Measurements from ENCODE around the gene KCNQ2.

Gene KCNQ2

GRCh38 chr20:63461104-63461763, 11.2 kb downstream of the KCNQ2 start:
- Histone ChIP-seq H3K27me3 (ENCODE audit: control insufficient read depth, insufficient read depth, low read length) (peaks cover 6% of the 10 kb centered on the region; the same call in 1 of the 2 replicates), H3K27ac (ENCODE audit: low read depth, low read length) (no peak overlapping the region), H3K4me3 (ENCODE audit: low read depth, low read length) (no peak overlapping the region), H3K36me3 (ENCODE audit: control insufficient read depth, insufficient read depth, low read length) (peaks cover 3% of the 10 kb centered on the region; the same call in 1 of the 2 replicates), H3K9me3 (ENCODE audit: control insufficient read depth, insufficient read depth, low read depth, low read length) (no peaks in the 10 kb centered on the region), H3K9ac (ENCODE audit: low read length) (no peak overlapping the region), H3K4me1 (ENCODE audit: control insufficient read depth, insufficient read depth, low read length) (peaks cover 4% of the 10 kb centered on the region)

GRCh38 chr20:63459070-63459380, 13.4 kb downstream of the KCNQ2 start:
- no peak overlapping the region for H3K9ac ChIP-seq (ENCODE audit: low read length)
- H3K4me1 ChIP-seq (ENCODE audit: control insufficient read depth, insufficient read depth, low read length) = peaks cover 19% of the 10 kb centered on the region
- peaks cover 10% of the 10 kb centered on the region; the same call in 1 of the 2 replicates for H3K27me3 ChIP-seq (ENCODE audit: control insufficient read depth, insufficient read depth, low read length)
- no peak overlapping the region for H3K4me3 ChIP-seq (ENCODE audit: low read depth, low read length)
- peaks cover 3% of the 10 kb centered on the region; the same call in 1 of the 2 replicates for H3K36me3 ChIP-seq (ENCODE audit: control insufficient read depth, insufficient read depth, low read length)
- H3K9me3 ChIP-seq (ENCODE audit: control insufficient read depth, insufficient read depth, low read depth, low read length) = no peaks in the 10 kb centered on the region
- no peak overlapping the region for H3K27ac ChIP-seq (ENCODE audit: low read depth, low read length)

GRCh38 chr20:63458170-63459069, 14.0 kb downstream of the KCNQ2 start:
- Histone ChIP-seq H3K36me3 (ENCODE audit: control insufficient read depth, insufficient read depth, low read length) (peaks cover 3% of the 10 kb centered on the region; the same call in 1 of the 2 replicates), H3K9me3 (ENCODE audit: control insufficient read depth, insufficient read depth, low read depth, low read length) (no peaks in the 10 kb centered on the region), H3K9ac (ENCODE audit: low read length) (no peak overlapping the region), H3K4me1 (ENCODE audit: control insufficient read depth, insufficient read depth, low read length) (peaks cover 21% of the 10 kb centered on the region), H3K27me3 (ENCODE audit: control insufficient read depth, insufficient read depth, low read length) (peaks cover 10% of the 10 kb centered on the region; the same call in 1 of the 2 replicates), H3K27ac (ENCODE audit: low read depth, low read length) (no peak overlapping the region), H3K4me3 (ENCODE audit: low read depth, low read length) (no peak overlapping the region)

GRCh38 chr20:63457737-63458136, 14.7 kb downstream of the KCNQ2 start:
- Histone ChIP-seq H3K36me3 (ENCODE audit: control insufficient read depth, insufficient read depth, low read length) (peaks cover 3% of the 10 kb centered on the region; the same call in 1 of the 2 replicates), H3K27me3 (ENCODE audit: control insufficient read depth, insufficient read depth, low read length) (peaks cover 10% of the 10 kb centered on the region; the same call in 1 of the 2 replicates), H3K9me3 (ENCODE audit: control insufficient read depth, insufficient read depth, low read depth, low read length) (no peaks in the 10 kb centered on the region), H3K9ac (ENCODE audit: low read length) (no peak overlapping the region), H3K4me3 (ENCODE audit: low read depth, low read length) (no peak overlapping the region), H3K4me1 (ENCODE audit: control insufficient read depth, insufficient read depth, low read length) (peaks cover 26% of the 10 kb centered on the region), H3K27ac (ENCODE audit: low read depth, low read length) (no peak overlapping the region)

GRCh38 chr20:63456429-63457284, 15.8 kb downstream of the KCNQ2 start:
- Histone ChIP-seq H3K9ac (ENCODE audit: low read length) (no peak overlapping the region), H3K27ac (ENCODE audit: low read depth, low read length) (no peak overlapping the region), H3K27me3 (ENCODE audit: control insufficient read depth, insufficient read depth, low read length) (peaks cover 6% of the 10 kb centered on the region; the same call in 1 of the 2 replicates), H3K9me3 (ENCODE audit: control insufficient read depth, insufficient read depth, low read depth, low read length) (no peaks in the 10 kb centered on the region), H3K36me3 (ENCODE audit: control insufficient read depth, insufficient read depth, low read length) (peaks cover 3% of the 10 kb centered on the region; the same call in 1 of the 2 replicates), H3K4me1 (ENCODE audit: control insufficient read depth, insufficient read depth, low read length) (peaks cover 26% of the 10 kb centered on the region), H3K4me3 (ENCODE audit: low read depth, low read length) (no peak overlapping the region)

- no peak overlapping the region for H3K27ac ChIP-seq (ENCODE audit: low read depth, low read length)
- H3K9ac ChIP-seq (ENCODE audit: low read length) = no peak overlapping the region
- no peaks in the 10 kb centered on the region for H3K9me3 ChIP-seq (ENCODE audit: control insufficient read depth, insufficient read depth, low read depth, low read length)
- H3K4me3 ChIP-seq (ENCODE audit: low read depth, low read length) = no peak overlapping the region
- peaks cover 4% of the 10 kb centered on the region; the same call in 1 of the 2 replicates for H3K27me3 ChIP-seq (ENCODE audit: control insufficient read depth, insufficient read depth, low read length)
- peaks cover 26% of the 10 kb centered on the region for H3K4me1 ChIP-seq (ENCODE audit: control insufficient read depth, insufficient read depth, low read length)
- H3K36me3 ChIP-seq (ENCODE audit: control insufficient read depth, insufficient read depth, low read length) = peaks cover 3% of the 10 kb centered on the region; the same call in 1 of the 2 replicates
These were observed 16.9 kb downstream of the KCNQ2 start for GRCh38 chr20:63455568-63455859.

GRCh38 chr20:63454731-63455567, 17.5 kb downstream of the KCNQ2 start:
- peaks cover 26% of the 10 kb centered on the region for H3K4me1 ChIP-seq (ENCODE audit: control insufficient read depth, insufficient read depth, low read length)
- H3K36me3 ChIP-seq (ENCODE audit: control insufficient read depth, insufficient read depth, low read length) = peaks cover 3% of the 10 kb centered on the region; the same call in 1 of the 2 replicates
- peak overlapping the region; percentile 23; the same call in 1 of the 2 replicates for H3K4me3 ChIP-seq (ENCODE audit: low read depth, low read length)
- H3K27me3 ChIP-seq (ENCODE audit: control insufficient read depth, insufficient read depth, low read length) = peaks cover 4% of the 10 kb centered on the region; the same call in 1 of the 2 replicates
- no peak overlapping the region for H3K27ac ChIP-seq (ENCODE audit: low read depth, low read length)
- H3K9ac ChIP-seq (ENCODE audit: low read length) = no peak overlapping the region
- H3K9me3 ChIP-seq (ENCODE audit: control insufficient read depth, insufficient read depth, low read depth, low read length) = no peaks in the 10 kb centered on the region

- Histone ChIP-seq H3K9me3 (ENCODE audit: control insufficient read depth, insufficient read depth, low read depth, low read length) (no peaks in the 10 kb centered on the region), H3K27me3 (ENCODE audit: control insufficient read depth, insufficient read depth, low read length) (peaks cover 4% of the 10 kb centered on the region; the same call in 1 of the 2 replicates), H3K9ac (ENCODE audit: low read length) (no peak overlapping the region), H3K4me3 (ENCODE audit: low read depth, low read length) (peak overlapping the region; percentile 7; the same call in 1 of the 2 replicates), H3K27ac (ENCODE audit: low read depth, low read length) (no peak overlapping the region), H3K36me3 (ENCODE audit: control insufficient read depth, insufficient read depth, low read length) (no peaks in the 10 kb centered on the region), H3K4me1 (ENCODE audit: control insufficient read depth, insufficient read depth, low read length) (peaks cover 26% of the 10 kb centered on the region)
These were observed 19.5 kb downstream of the KCNQ2 start for GRCh38 chr20:63452821-63453523.

GRCh38 chr20:63452341-63452740, 20.1 kb downstream of the KCNQ2 start:
- no peak overlapping the region for H3K4me3 ChIP-seq (ENCODE audit: low read depth, low read length)
- peaks cover 26% of the 10 kb centered on the region for H3K4me1 ChIP-seq (ENCODE audit: control insufficient read depth, insufficient read depth, low read length)
- no peaks in the 10 kb centered on the region for H3K9me3 ChIP-seq (ENCODE audit: control insufficient read depth, insufficient read depth, low read depth, low read length)
- peaks cover 4% of the 10 kb centered on the region; the same call in 1 of the 2 replicates for H3K27me3 ChIP-seq (ENCODE audit: control insufficient read depth, insufficient read depth, low read length)
- no peak overlapping the region for H3K27ac ChIP-seq (ENCODE audit: low read depth, low read length)
- H3K9ac ChIP-seq (ENCODE audit: low read length) = no peak overlapping the region
- H3K36me3 ChIP-seq (ENCODE audit: control insufficient read depth, insufficient read depth, low read length) = no peaks in the 10 kb centered on the region
